Natural killer cell (primary cell): ENCODE data around the gene WNK2. TPM values are rescaled to one million over a fixed set of nuclear protein-coding genes. Genes with fewer than 3 reads are reported as not detected.

Experiments
- ATAC-seq, 3 donors: fragments of 150-1000 bp in 2 of 3; fragments of 200-7000 bp in 1 of 3; cut with Tn5 transposase; 1 replicate in 1 of 3; 2 replicates in 2 of 3; pipeline ENCODE4 v1.10.0; 2021; ENCODE audit warnings: mild to moderate bottlenecking in 2 of 3, moderate library complexity in 2 of 3
- DNase-seq, 2 donors: peaks; one replicate each; pipeline versions ENCODE4 v3.0.0 to v3.0.0-alpha.2; 2013 to 2021; ENCODE audit warnings: mixed read lengths in 1 of 2
- H3K27ac ChIP-seq: one replicate; pipeline ENCODE4 v1.5.1; 2013; ENCODE audit warnings: mild to moderate bottlenecking, low read length
- H3K27me3 ChIP-seq: one replicate; pipeline ENCODE4 v1.6.1; 2013; ENCODE audit warnings: low read length; ENCODE audit not compliant: control insufficient read depth, insufficient read depth
- H3K36me3 ChIP-seq: one replicate; pipeline ENCODE4 v1.6.1; 2013; ENCODE audit warnings: low read length; ENCODE audit not compliant: control insufficient read depth, insufficient read depth
- H3K4me1 ChIP-seq: one replicate; pipeline ENCODE4 v1.6.1; 2013; ENCODE audit warnings: low read length; ENCODE audit not compliant: control insufficient read depth, insufficient read depth
- H3K4me3 ChIP-seq: one replicate; pipeline ENCODE4 v1.5.1; 2013; ENCODE audit warnings: low read length
- H3K9me3 ChIP-seq: one replicate; pipeline ENCODE4 v1.6.1; 2013; ENCODE audit warnings: low read length; ENCODE audit not compliant: control insufficient read depth, insufficient read depth
- H3K27ac Mint-ChIP-seq, 2 donors: one replicate each; pipeline ENCODE4 v1.8.0; 2022; ENCODE audit warnings: mild to moderate bottlenecking in 2 of 2, mixed read lengths in 2 of 2, moderate library complexity in 1 of 2
- H3K27me3 Mint-ChIP-seq, 2 donors: one replicate each; pipeline ENCODE4 v1.8.0; 2022; ENCODE audit warnings: low read depth in 2 of 2, mixed read lengths in 2 of 2
- H3K36me3 Mint-ChIP-seq: one replicate; pipeline ENCODE4 v1.8.0; 2022; ENCODE audit warnings: mixed read lengths
- H3K4me1 Mint-ChIP-seq, 2 donors: one replicate each; pipeline ENCODE4 v1.8.0; 2022; ENCODE audit warnings: mixed read lengths in 2 of 2
- H3K4me3 Mint-ChIP-seq: one replicate; pipeline ENCODE4 v1.8.0; 2022; ENCODE audit warnings: mild to moderate bottlenecking, moderate library complexity, mixed read lengths
- H3K9me3 Mint-ChIP-seq, 2 donors: one replicate each; pipeline ENCODE4 v1.8.0; 2022; ENCODE audit warnings: mixed read lengths in 2 of 2
- WGBS: methylation state at CpG from one replicate; pipeline ENCODE4 v1.1.7; 2013; ENCODE audit warnings: missing lambda C conversion rate; ENCODE audit not compliant: insufficient coverage; 5-methylcytosine and 5-hydroxymethylcytosine counted together
- intact Hi-C: fragments of 100-400 bp; cut with micrococcal nuclease; formaldehyde crosslinking; loops from one replicate; pipeline ENCODE4 v1.14.2; 2022
- total RNA-seq, 4 donors: library from RNA; stranded (reverse); fragments of 120-200 nt in 1 of 4; gene quantifications; one replicate each; pipeline versions ENCODE4 v1.2.3 to v1.2.4, GENCODE V29; 2013 to 2022
- TF ChIP-seq, protein P1 (sequence below): fragments of 200-600 bp; IDR thresholded peaks from one replicate; pipeline ENCODE4 v1.8.0; 2022; ENCODE audit warnings: antibody characterized with exemption

WNK2 gene
- total RNA-seq, 3 donors from 2014 or later (not counting 1 experiment from before 2014, with no cell fraction given), result 0.25 TPM; not detected in 2

DNA sequence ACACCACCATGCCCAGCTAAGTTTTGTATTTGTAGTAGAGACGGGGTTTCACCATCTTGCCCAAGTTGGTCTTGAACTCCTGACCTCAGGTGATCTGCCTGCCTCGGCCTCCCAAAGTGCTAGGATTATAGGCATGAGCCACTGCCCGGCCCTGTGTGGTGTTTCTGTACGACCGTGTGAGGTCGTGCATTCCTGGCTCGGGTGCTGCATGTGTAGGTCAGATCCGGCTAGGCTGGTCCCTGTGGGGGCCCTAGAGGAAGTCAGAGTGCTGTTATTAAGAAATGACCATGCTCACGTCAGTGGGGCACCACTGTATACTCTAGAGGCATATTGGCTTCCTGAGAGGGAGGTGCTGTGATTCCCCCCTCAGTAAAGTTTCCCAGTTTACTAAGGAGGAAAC lies 13.7 kb downstream of the WNK2 start:
- no peaks in the 10 kb centered on the region for H3K36me3 Mint-ChIP-seq
- H3K27ac ChIP-seq, result no peak overlapping the region

DNA sequence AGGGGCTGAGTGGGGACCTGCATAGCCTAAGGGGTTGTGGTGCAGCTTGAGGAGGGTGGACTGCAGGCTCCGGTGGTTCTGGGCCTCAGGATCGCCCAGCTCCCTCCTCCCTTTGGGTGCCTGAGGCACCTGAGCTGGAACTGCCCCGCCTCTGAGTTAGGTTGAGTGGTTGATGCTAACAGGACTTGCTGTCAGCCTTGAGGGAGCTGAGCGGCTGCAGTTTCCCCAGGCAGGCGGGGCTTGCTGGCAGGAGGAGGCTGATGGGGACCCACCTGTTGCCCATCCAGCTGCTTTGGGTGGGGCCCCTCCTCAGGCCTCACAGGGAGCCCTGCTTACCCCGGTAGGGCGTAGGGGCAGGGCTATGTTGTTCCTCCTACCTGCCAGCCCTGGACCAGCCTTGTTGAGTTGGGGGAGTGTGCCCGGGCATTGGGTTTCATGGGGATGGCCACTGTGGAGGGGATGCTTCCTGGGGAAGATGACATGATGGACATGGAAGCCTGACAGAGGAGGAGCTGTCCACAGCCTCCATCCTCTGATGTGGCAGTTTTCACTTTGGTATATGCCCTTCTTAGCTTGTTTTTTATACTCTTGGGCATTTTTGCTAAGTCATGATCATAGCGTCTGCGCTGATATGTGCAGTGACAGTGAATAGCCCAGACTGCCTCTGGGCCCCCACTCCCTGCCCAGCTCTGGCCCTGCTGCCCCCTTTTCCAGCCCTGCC lies 14.3 kb downstream of the WNK2 start:
- Histone ChIP-seq H3K27ac (no peak overlapping the region), H3K27me3 (peaks cover under 1% of the 10 kb centered on the region), H3K36me3 (no peaks in the 10 kb centered on the region), H3K4me3 (no peak overlapping the region), H3K9me3 (no peaks in the 10 kb centered on the region), H3K4me1 (no peaks in the 10 kb centered on the region)
- Mint-ChIP-seq H3K27me3 (peaks cover 6 to 12% of the 10 kb centered on the region in 2 donors), H3K9me3 (no peaks in the 10 kb centered on the region), H3K4me1 (peaks cover 0 to 8% of the 10 kb centered on the region in 2 donors), H3K4me3 (no peak overlapping the region), H3K27ac (no peak overlapping the region), H3K36me3 (no peaks in the 10 kb centered on the region)
- no peak for ATAC-seq
- intact Hi-C loops, result no loop called here
- no peak for DNase-seq
- TF ChIP-seq, protein P1, sequence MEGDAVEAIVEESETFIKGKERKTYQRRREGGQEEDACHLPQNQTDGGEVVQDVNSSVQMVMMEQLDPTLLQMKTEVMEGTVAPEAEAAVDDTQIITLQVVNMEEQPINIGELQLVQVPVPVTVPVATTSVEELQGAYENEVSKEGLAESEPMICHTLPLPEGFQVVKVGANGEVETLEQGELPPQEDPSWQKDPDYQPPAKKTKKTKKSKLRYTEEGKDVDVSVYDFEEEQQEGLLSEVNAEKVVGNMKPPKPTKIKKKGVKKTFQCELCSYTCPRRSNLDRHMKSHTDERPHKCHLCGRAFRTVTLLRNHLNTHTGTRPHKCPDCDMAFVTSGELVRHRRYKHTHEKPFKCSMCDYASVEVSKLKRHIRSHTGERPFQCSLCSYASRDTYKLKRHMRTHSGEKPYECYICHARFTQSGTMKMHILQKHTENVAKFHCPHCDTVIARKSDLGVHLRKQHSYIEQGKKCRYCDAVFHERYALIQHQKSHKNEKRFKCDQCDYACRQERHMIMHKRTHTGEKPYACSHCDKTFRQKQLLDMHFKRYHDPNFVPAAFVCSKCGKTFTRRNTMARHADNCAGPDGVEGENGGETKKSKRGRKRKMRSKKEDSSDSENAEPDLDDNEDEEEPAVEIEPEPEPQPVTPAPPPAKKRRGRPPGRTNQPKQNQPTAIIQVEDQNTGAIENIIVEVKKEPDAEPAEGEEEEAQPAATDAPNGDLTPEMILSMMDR, result no peak
- WGBS, result 71% methylated on average over 10 of the region's 10 CpGs

More for the DNA sequence above, 13.7 kb downstream of the WNK2 start:
- intact Hi-C loops, result no loop called here
- no peaks in the 10 kb centered on the region for H3K9me3 ChIP-seq
- ATAC-seq (no peak), DNase-seq (no peak)
- 92% methylated on average over 9 of the region's 9 CpGs for WGBS
- H3K4me1 ChIP-seq, result no peaks in the 10 kb centered on the region
- H3K36me3 ChIP-seq, result no peaks in the 10 kb centered on the region
- peaks cover 3 to 12% of the 10 kb centered on the region in 2 donors for H3K27me3 Mint-ChIP-seq
- no peak overlapping the region for H3K4me3 Mint-ChIP-seq
- TF ChIP-seq, protein P1, result no peak
- no peak overlapping the region for H3K27ac Mint-ChIP-seq
- peaks cover 0 to 5% of the 10 kb centered on the region in 2 donors for H3K4me1 Mint-ChIP-seq
- H3K4me3 ChIP-seq, result no peak overlapping the region
- H3K9me3 Mint-ChIP-seq, result no peaks in the 10 kb centered on the region
- H3K27me3 ChIP-seq, result no peaks in the 10 kb centered on the region

DNA sequence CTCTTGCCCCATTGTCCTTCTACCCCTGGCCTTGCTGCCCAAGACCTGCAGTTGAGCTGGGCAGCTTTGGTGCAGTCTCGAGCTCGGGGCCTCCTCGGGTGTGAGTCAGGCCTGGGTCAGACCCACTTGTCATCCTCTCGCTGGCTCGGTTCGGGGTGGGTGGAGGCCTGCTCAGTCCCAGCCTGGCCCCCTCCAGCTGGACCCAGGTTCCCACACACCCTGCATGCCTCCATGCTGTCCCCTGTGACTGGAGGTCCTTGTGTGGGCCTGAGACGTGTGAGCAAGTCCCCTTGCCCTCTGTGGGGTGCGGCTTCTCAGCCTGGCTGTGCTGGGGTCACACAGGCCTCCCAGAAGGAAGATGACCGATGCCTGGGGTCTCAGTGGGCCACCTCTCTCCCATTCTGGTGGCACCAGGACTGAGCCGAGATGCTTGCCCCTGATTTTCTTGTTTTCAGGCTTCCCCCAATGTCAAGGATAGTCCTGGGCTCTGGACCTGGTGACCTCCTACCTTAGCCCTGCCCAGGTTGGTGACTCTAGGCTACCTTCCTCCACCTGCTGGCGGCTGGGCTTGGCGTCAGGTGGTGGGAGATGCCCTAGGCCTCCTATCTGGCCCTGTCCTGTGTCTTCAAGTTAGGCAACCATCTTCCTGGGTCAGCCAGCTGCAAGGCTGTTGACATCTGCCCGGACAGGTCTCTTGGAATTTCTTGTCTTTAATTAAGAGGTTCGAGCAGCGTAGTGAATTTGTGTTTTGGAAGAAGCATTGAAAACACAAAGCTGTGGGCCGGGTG lies 15.1 kb downstream of the WNK2 start:
- H3K4me3 Mint-ChIP-seq, result no peak overlapping the region
- no peak overlapping the region for H3K4me3 ChIP-seq
- H3K27ac ChIP-seq, result no peak overlapping the region
- ATAC-seq (no peak), DNase-seq (no peak)
- no peaks in the 10 kb centered on the region for H3K36me3 Mint-ChIP-seq
- peaks cover 4% of the 10 kb centered on the region for H3K27me3 ChIP-seq
- H3K27me3 Mint-ChIP-seq, result peaks cover 9 to 12% of the 10 kb centered on the region in 2 donors
- TF ChIP-seq, protein P1, result no peak
- 85% methylated on average over 16 of the region's 16 CpGs for WGBS
- intact Hi-C loops, result no loop called here
- peaks cover 0 to 15% of the 10 kb centered on the region in 2 donors for H3K4me1 Mint-ChIP-seq
- H3K27ac Mint-ChIP-seq, result no peak overlapping the region
- peaks cover 2% of the 10 kb centered on the region for H3K4me1 ChIP-seq
- no peaks in the 10 kb centered on the region for H3K9me3 ChIP-seq
- no peaks in the 10 kb centered on the region for H3K36me3 ChIP-seq
- no peaks in the 10 kb centered on the region for H3K9me3 Mint-ChIP-seq
